ENCODE results near the gene ADORA1.

GRCh38 chr1:203112475-203112874 lies 15.1 kb upstream of the ADORA1 start:
- TF ChIP-seq CTCF (conservative IDR thresholded peaks at IDR 0.05; ENCODE audit: low read depth, low read length) (no peak), POLR2A (IDR thresholded peaks at IDR 0.05; ENCODE audit: low read depth, low read length) (no peak), BHLHE40 (IDR thresholded peaks at IDR 0.05; ENCODE audit: low read depth, low read length) (no peak), MXI1 (IDR thresholded peaks at IDR 0.05; ENCODE audit: borderline replicate concordance, low read depth, low read length) (no peak), RAD21 (IDR thresholded peaks at IDR 0.05; ENCODE audit: low read length) (no peak), SMC3 (IDR thresholded peaks at IDR 0.05; ENCODE audit: low read depth, low read length) (no peak), MAFK (IDR thresholded peaks at IDR 0.05; ENCODE audit: low read depth, low read length) (no peak), NFE2L2 (IDR thresholded peaks at IDR 0.05; ENCODE audit: low read depth, low read length) (no peak), CHD1 (IDR thresholded peaks at IDR 0.05; ENCODE audit: low read depth, low read length) (no peak), CEBPB (IDR thresholded peaks at IDR 0.05; ENCODE audit: low read depth, low read length) (peak; percentile 42; the same call in 1 of the 2 replicates)
- TF ChIP-seq, protein P1, sequence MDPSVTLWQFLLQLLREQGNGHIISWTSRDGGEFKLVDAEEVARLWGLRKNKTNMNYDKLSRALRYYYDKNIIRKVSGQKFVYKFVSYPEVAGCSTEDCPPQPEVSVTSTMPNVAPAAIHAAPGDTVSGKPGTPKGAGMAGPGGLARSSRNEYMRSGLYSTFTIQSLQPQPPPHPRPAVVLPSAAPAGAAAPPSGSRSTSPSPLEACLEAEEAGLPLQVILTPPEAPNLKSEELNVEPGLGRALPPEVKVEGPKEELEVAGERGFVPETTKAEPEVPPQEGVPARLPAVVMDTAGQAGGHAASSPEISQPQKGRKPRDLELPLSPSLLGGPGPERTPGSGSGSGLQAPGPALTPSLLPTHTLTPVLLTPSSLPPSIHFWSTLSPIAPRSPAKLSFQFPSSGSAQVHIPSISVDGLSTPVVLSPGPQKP (IDR thresholded peaks at IDR 0.05; ENCODE audit: borderline replicate concordance, low read depth, low read length), result no peak
- TF ChIP-seq, protein P2, sequence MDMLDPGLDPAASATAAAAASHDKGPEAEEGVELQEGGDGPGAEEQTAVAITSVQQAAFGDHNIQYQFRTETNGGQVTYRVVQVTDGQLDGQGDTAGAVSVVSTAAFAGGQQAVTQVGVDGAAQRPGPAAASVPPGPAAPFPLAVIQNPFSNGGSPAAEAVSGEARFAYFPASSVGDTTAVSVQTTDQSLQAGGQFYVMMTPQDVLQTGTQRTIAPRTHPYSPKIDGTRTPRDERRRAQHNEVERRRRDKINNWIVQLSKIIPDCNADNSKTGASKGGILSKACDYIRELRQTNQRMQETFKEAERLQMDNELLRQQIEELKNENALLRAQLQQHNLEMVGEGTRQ (IDR thresholded peaks at IDR 0.05; ENCODE audit: low read depth, low read length), result no peak

Measured in IMR-90 (cell line).